GM19193 (cell line): ENCODE results near the gene AP2M1.

Experiments used
- POLR2A ChIP-seq: IDR thresholded peaks from 4 replicates; pipeline ENCODE4 v1.6.1; 2011; ENCODE audit not compliant: insufficient read depth, insufficient read length; ENCODE audit errors: extremely low read depth

AP2M1 gene

DNA sequence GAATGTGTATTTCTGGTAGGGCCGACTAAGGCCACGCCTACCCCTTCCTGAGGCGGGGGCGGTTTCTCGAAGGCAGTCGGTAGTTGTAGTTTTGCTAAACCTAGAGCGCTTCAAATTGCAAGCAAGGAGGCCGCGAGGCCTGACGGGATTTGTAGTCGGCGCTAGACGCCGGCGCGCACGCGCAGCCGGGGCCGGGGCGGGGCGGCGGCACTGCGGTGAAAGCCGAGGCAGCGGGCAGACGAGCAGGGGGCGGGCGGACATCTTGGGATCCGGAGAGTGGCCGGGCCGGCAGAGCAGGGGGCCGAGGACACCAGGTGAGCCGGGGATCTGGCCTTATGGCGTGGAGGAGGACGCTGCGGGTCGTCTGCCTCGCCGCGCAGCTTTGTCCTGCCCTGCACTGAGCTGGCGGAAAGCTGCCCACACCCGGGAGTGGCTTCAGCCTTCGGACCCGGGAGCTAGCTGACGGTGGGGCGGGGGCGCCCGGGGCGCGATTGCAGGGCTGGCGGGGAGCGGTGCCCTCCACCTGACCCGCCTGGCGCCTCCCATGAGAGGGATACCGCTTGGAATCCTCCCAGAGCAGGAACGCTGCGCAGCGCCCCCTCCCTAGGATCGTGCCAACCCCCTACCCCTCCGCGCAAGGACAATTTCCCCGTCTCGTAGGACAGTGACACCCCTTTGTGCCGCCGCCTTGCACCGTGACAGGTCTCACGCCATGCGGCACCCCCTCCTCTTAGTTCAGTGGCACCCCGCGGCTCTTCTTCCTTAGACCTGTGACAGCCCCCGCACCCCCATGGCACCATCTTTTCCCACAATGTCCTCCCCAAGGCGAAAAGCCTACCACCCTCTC is at the start of gene AP2M1:
Gene AP2M1, plus strand, starts transcription at position 210 of the 847 bp plus-strand sequence. CDS start 2,139 bp downstream, outside the sequence.
- peak; percentile 85 for TF ChIP-seq POLR2A

- TF ChIP-seq POLR2A: no peak
Observed at GRCh38 chr3:184126006-184126405, 48.6 kb upstream of the AP2M1 start.

- no peak for TF ChIP-seq POLR2A
Observed at GRCh38 chr3:184129012-184129411, 45.6 kb upstream of the AP2M1 start.

DNA sequence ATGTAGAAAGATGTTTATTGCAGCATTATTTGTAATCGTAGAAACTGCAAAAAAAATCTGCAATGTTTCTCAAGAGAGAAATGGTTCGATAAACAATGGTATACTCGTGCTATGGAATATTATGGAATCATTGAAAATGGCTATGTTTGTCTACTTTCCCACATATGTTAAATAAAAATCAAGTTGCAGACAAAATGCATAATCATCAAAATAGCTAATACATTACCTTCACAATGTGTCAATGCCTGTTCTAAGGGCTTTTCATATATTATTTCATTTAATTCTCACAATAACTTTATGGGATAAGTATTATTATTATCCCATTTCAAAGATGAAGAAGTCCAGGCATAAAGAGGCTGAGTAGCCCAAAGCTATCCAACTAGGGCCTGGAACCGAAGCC is 41.7 kb upstream of the AP2M1 start:
- no peak for TF ChIP-seq POLR2A

- peak; percentile 51 for TF ChIP-seq POLR2A
Observed at GRCh38 chr3:184133840-184134745, 40.6 kb upstream of the AP2M1 start.

DNA sequence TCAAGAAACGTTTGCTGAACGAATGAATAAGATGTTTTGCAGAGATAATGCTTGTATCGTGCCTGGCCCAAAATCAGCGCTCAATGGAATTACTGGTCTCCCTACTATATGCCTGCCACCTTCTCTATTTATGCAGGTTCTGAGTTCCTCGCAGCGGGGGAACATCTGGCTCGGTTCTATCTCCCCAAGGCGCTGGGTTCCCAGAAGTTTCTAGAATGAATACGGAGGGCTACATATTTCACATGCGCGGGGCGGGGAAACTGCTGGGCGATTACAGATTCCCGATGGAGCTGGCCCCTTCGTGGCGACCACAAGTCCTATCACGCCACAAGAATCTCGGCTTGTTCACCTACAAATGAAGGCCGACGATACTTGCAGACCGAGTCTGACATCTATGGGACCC is 39.9 kb upstream of the AP2M1 start:
- no peak for TF ChIP-seq POLR2A

- peak; percentile 92 for TF ChIP-seq POLR2A
Observed at GRCh38 chr3:184135149-184135910, 39.3 kb upstream of the AP2M1 start, which contains the start of gene EIF2B5. Gene EIF2B5 (plus strand): TSS chr3:184135358. CDS start chr3:184135386, 28 bp downstream.

DNA sequence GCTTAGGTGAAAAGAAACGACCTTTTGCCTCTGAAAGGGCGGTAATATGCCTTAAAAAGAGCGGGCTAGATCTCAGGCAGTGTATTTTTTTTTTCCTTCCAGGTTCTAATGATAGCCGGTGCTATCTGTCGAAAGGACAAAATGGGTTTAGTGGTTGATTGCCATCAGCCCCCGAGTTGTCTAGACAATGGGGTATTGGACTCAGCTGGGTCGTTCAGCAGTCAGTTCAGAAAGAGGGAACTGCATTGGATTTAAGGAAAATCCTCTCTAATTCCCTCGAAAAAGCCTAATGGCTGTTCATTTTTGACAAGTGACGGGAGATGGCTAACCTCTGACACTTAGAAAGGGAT is 38.8 kb upstream of the AP2M1 start:
- TF ChIP-seq POLR2A: no peak

GRCh38 chr3:184140436-184140835 is 34.2 kb upstream of the AP2M1 start:
- TF ChIP-seq POLR2A: no peak

GRCh38 chr3:184142199-184142598 is 32.5 kb upstream of the AP2M1 start:
- no peak for TF ChIP-seq POLR2A

- TF ChIP-seq POLR2A: no peak
Observed at GRCh38 chr3:184143327-184143726, 31.3 kb upstream of the AP2M1 start.

DNA sequence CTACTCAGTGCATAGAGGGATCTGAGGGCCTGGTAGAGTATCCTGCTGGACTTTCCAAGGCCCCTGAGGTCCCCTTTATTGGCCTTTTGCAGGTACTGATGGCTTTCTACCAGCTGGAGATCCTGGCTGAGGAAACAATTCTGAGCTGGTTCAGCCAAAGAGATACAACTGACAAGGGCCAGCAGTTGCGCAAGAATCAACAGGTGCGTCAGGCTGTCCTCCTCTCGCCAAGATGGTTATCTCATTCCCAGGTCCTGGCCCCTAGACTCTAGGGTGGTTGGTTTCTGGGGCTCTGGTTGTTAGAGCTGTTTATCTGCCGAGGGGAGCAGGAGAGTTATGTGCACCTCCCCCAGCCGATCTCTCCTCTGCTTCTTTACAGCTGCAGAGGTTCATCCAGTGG is 30.1 kb upstream of the AP2M1 start:
- no peak for TF ChIP-seq POLR2A

DNA sequence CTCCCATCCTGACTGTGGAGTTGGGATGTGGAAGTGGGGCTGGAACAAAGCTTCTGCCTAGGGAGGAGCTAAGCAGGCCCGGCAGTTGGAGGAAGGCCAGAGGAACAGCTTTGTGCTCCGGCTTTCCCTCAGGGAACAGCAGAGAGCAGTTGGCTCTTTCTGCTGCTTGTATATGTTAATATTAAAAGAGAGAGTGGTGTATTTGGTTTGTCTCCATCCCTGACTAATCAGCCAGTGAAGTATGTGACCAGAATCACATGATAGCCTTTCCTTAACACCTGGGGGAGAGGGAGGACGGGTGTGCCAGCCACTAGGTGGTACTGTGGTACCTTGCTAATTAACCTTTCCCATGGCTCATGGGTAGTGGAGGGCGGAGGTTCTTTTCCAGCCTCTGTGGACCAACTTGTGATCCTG is 29.5 kb upstream of the AP2M1 start:
- TF ChIP-seq POLR2A: no peak

DNA sequence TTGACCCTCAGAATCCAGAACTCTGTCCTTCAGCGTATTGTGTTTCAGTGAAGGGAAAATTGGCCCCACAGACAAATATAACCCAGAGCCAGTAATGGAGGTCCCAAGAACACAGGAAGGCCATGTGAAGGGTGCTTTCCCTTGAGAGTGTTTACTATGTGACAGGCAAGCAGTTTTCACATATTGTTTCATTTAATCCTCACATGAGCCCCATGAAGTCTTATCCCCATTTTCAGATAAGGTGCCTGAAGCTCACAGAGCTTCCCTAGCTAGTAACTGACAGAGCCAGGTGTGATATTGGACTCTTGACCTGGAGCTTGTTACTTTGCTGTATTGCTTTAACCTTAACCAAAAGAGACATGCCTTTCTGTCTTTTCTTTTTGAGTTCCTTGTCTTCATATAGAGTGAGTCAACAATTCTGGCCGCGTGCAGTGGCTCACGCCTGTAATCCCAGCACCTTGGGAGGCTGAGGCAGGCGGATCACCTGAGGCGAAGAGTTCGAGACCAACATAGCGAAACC is 28.8 kb upstream of the AP2M1 start:
- no peak for TF ChIP-seq POLR2A
